ENCODE data around the gene NUB1.

- no peak for TF ChIP-seq CTCF (IDR thresholded peaks at IDR 0.05)
- TF ChIP-seq POLR2A (IDR thresholded peaks at IDR 0.05) = no peak
Measured at GRCh38 chr7:151396328-151396970, 54.8 kb downstream of the NUB1 start.

Measured in heart left ventricle (tissue), 13 donors.